H9 (cell line): ENCODE results near the gene KNSTRN. TPM values are rescaled to one million over a fixed set of nuclear protein-coding genes. Genes with fewer than 3 reads are reported as not detected.

Source experiments
- DNase-seq: peaks from one replicate; pipeline ENCODE4 v3.0.0-alpha.2; 2017
- H2AFZ ChIP-seq: one replicate; pipeline ENCODE4 v1.6.1; 2013; ENCODE audit warnings: mild to moderate bottlenecking, low read length, control low read depth, moderate library complexity
- H2AK5ac ChIP-seq: 2 replicates; pipeline ENCODE4 v1.6.1; 2013; ENCODE audit warnings: low read length, control low read depth, mixed read lengths; ENCODE audit not compliant: insufficient read length
- H2BK120ac ChIP-seq: one replicate; pipeline ENCODE4 v1.6.1; 2013; ENCODE audit warnings: low read depth, mild to moderate bottlenecking, low read length, control low read depth, inconsistent platforms; ENCODE audit not compliant: poor library complexity, severe bottlenecking
- H2BK12ac ChIP-seq: 2 replicates; pipeline ENCODE4 v1.6.1; 2013; ENCODE audit warnings: low read length, control low read depth, mixed read lengths, low read depth; ENCODE audit not compliant: insufficient read length
- H2BK15ac ChIP-seq: 2 replicates; pipeline ENCODE4 v1.6.1; 2013; ENCODE audit warnings: low read depth, low read length, control low read depth
- H2BK20ac ChIP-seq: one replicate; pipeline ENCODE4 v1.6.1; 2013; ENCODE audit warnings: low read depth, mild to moderate bottlenecking, low read length, control low read depth, inconsistent platforms; ENCODE audit not compliant: poor library complexity, severe bottlenecking
- H2BK5ac ChIP-seq: 2 replicates; pipeline ENCODE4 v1.6.1; 2013; ENCODE audit warnings: low read length, control low read depth, mixed read lengths; ENCODE audit not compliant: insufficient read length
- H3K14ac ChIP-seq: 2 replicates; pipeline ENCODE4 v1.6.1; 2013; ENCODE audit warnings: low read length, control low read depth; ENCODE audit not compliant: insufficient read depth
- H3K18ac ChIP-seq: 2 replicates; pipeline ENCODE4 v1.6.1; 2013; ENCODE audit warnings: low read depth, mild to moderate bottlenecking, mixed read lengths, low read length, control low read depth; ENCODE audit not compliant: insufficient read length
- H3K23ac ChIP-seq: 2 replicates; pipeline ENCODE4 v1.6.1; 2013; ENCODE audit warnings: low read length, control low read depth, mixed read lengths, low read depth; ENCODE audit not compliant: insufficient read length
- H3K23me2 ChIP-seq: 2 replicates; pipeline ENCODE4 v1.6.1; 2013; ENCODE audit warnings: low read depth, mild to moderate bottlenecking, mixed read lengths, low read length, control low read depth; ENCODE audit not compliant: insufficient read length, poor library complexity, severe bottlenecking
- H3K27ac ChIP-seq: 2 replicates; pipeline ENCODE4 v1.5.1; 2013; ENCODE audit warnings: low read length, control low read depth, mixed read lengths, low read depth; ENCODE audit not compliant: insufficient read length
- H3K27me3 ChIP-seq: 2 replicates; pipeline ENCODE4 v1.6.1; 2013; ENCODE audit warnings: low read length, control low read depth, inconsistent platforms; ENCODE audit not compliant: insufficient read depth
- H3K4ac ChIP-seq: 2 replicates; pipeline ENCODE4 v1.6.1; 2013; ENCODE audit warnings: low read depth, mild to moderate bottlenecking, control low read depth, inconsistent platforms, low read length, moderate library complexity
- H3K4me1 ChIP-seq: 2 replicates; pipeline ENCODE4 v1.6.1; 2013; ENCODE audit warnings: low read length, control low read depth, inconsistent platforms; ENCODE audit not compliant: insufficient read depth
- H3K4me2 ChIP-seq: 2 replicates; pipeline ENCODE4 v1.6.1; 2013; ENCODE audit warnings: low read length, control low read depth, mixed read lengths; ENCODE audit not compliant: insufficient read length, insufficient read depth
- H3K56ac ChIP-seq: 2 replicates; pipeline ENCODE4 v1.6.1; 2013; ENCODE audit warnings: low read depth, mild to moderate bottlenecking, mixed read lengths, low read length, control low read depth; ENCODE audit not compliant: insufficient read length
- H3K79me1 ChIP-seq: 2 replicates; pipeline ENCODE4 v1.6.1; 2013; ENCODE audit warnings: low read depth, mild to moderate bottlenecking, moderate library complexity, low read length, control low read depth, inconsistent platforms; ENCODE audit not compliant: insufficient read depth, poor library complexity, severe bottlenecking
- H3K79me2 ChIP-seq: 2 replicates; pipeline ENCODE4 v1.6.1; 2013; ENCODE audit warnings: low read length, control low read depth, inconsistent platforms; ENCODE audit not compliant: insufficient read depth
- H3K9ac ChIP-seq: 2 replicates; pipeline ENCODE4 v1.6.1; 2013; ENCODE audit warnings: low read length, control low read depth, mixed read lengths; ENCODE audit not compliant: insufficient read length; ENCODE audit errors: extremely low read depth
- H3K9me3 ChIP-seq: one replicate; pipeline ENCODE4 v1.6.1; 2013; ENCODE audit warnings: low read depth, low read length, inconsistent platforms; ENCODE audit not compliant: control insufficient read depth
- H3T11ph ChIP-seq: one replicate; pipeline ENCODE4 v1.6.1; 2013; ENCODE audit warnings: mild to moderate bottlenecking, low read length, control low read depth, inconsistent platforms
- H4K20me1 ChIP-seq: one replicate; pipeline ENCODE4 v1.6.1; 2013; ENCODE audit not compliant: control insufficient read depth, insufficient read length, insufficient read depth
- H4K5ac ChIP-seq: 2 replicates; pipeline ENCODE4 v1.6.1; 2013; ENCODE audit warnings: low read depth, mild to moderate bottlenecking, mixed read lengths, low read length, control low read depth; ENCODE audit not compliant: insufficient read length
- H4K8ac ChIP-seq: replicated peaks from 2 replicates; pipeline ENCODE4 v1.6.1; 2013; ENCODE audit warnings: low read length, control low read depth, mixed read lengths, low read depth; ENCODE audit not compliant: insufficient read length
- H4K91ac ChIP-seq: 2 replicates; pipeline ENCODE4 v1.6.1; 2013; ENCODE audit warnings: low read depth, mild to moderate bottlenecking, moderate library complexity, mixed read lengths, low read length, control low read depth; ENCODE audit not compliant: insufficient read length
- H3K27ac Mint-ChIP-seq, 3 experiments: 2 replicates in 2 of 3; 3 replicates in 1 of 3; pipeline ENCODE4 v1.8.0; 2020 to 2021; ENCODE audit warnings: mixed read lengths in 3 of 3, mild to moderate bottlenecking in 1 of 3, moderate library complexity in 1 of 3
- H3K27me3 Mint-ChIP-seq: 2 replicates; pipeline ENCODE4 v1.8.0; 2021; ENCODE audit warnings: low read depth, mild to moderate bottlenecking, moderate library complexity, mixed read lengths
- H3K36me3 Mint-ChIP-seq, 3 experiments: 2 replicates in 2 of 3; 3 replicates in 1 of 3; pipeline ENCODE4 v1.8.0; 2020 to 2021; ENCODE audit warnings: low read depth in 3 of 3, mixed read lengths in 3 of 3; ENCODE audit not compliant: insufficient read depth in 1 of 3
- H3K4me1 Mint-ChIP-seq, 2 experiments: 2 replicates each; pipeline ENCODE4 v1.8.0; 2020; ENCODE audit warnings: mixed read lengths in 2 of 2
- H3K4me3 Mint-ChIP-seq, 2 experiments: 2 replicates in 1 of 2; 3 replicates in 1 of 2; pipeline ENCODE4 v1.8.0; 2020 to 2021; ENCODE audit warnings: mild to moderate bottlenecking in 2 of 2, mixed read lengths in 2 of 2, moderate library complexity in 1 of 2
- H3K9me3 Mint-ChIP-seq, 2 experiments: 2 replicates in 1 of 2; 3 replicates in 1 of 2; pipeline ENCODE4 v1.8.0; 2020; ENCODE audit warnings: mild to moderate bottlenecking in 2 of 2, mixed read lengths in 2 of 2, moderate library complexity in 1 of 2
- WGBS: extraction: QIAGEN DNeasy Blood & Tissue Kit; methylation state at CpG from one replicate; pipeline ENCODE4 v1.1.7; 2013; ENCODE audit warnings: missing lambda C conversion rate, low lambda C conversion rate, mixed read lengths; ENCODE audit not compliant: insufficient read length; ENCODE audit errors: extremely low coverage; 5-methylcytosine and 5-hydroxymethylcytosine counted together
- total RNA-seq: library from RNA; stranded (reverse); gene quantifications from 2 replicates; pipeline ENCODE4 v1.2.1, GENCODE V29; 2021
- TF ChIP-seq, protein P1 (sequence below): fragments of 200-600 bp; sonication (generic); conservative IDR thresholded peaks from 3 replicates; pipeline ENCODE4 v1.8.0; 2021; ENCODE audit warnings: antibody characterized with exemption, mild to moderate bottlenecking

The KNSTRN gene
- total RNA-seq, 1 experiment from 2014 or later, result 53.9 TPM

DNA sequence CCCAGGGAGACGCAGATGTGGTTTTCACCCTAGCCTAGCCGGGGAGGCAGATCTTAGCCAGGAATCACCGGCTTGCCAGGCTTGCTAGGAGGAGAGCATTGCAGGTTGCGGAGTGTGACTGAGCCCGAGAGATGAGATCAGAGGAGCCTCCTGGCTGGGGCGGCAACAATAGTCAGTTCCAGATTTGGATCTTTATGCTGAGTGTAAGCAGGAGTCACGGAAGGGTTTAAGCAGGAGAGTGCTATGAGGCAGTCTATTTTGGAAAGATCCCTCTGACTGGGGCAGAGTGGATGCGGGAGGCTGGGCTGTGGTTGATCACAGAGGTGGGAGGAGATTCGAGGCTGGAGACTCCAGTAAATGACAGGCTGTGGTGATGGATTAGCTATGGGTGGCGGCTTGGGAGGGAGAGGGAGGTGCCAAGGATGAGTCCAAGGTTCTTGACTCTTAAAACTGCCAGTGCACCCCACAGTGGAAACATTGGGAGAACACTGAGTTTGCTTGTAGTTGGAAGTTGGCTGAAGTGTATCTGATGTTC, 47.8 kb downstream of the KNSTRN start:
- no peaks in the 10 kb centered on the region for H3K23me2 ChIP-seq
- H2BK15ac ChIP-seq, result no peak overlapping the region
- no peak overlapping the region for H3K56ac ChIP-seq
- no peaks in the 10 kb centered on the region for H4K20me1 ChIP-seq
- DNase-seq, result peak; percentile 59
- TF ChIP-seq, protein P1, sequence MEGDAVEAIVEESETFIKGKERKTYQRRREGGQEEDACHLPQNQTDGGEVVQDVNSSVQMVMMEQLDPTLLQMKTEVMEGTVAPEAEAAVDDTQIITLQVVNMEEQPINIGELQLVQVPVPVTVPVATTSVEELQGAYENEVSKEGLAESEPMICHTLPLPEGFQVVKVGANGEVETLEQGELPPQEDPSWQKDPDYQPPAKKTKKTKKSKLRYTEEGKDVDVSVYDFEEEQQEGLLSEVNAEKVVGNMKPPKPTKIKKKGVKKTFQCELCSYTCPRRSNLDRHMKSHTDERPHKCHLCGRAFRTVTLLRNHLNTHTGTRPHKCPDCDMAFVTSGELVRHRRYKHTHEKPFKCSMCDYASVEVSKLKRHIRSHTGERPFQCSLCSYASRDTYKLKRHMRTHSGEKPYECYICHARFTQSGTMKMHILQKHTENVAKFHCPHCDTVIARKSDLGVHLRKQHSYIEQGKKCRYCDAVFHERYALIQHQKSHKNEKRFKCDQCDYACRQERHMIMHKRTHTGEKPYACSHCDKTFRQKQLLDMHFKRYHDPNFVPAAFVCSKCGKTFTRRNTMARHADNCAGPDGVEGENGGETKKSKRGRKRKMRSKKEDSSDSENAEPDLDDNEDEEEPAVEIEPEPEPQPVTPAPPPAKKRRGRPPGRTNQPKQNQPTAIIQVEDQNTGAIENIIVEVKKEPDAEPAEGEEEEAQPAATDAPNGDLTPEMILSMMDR, result no peak
- no peak overlapping the region for H3K18ac ChIP-seq
- H3K79me2 ChIP-seq, result no peaks in the 10 kb centered on the region
- H3K4me1 Mint-ChIP-seq, result peaks cover 28 to 32% of the 10 kb centered on the region in 2 experiments
- H3K9me3 ChIP-seq, result no peaks in the 10 kb centered on the region
- H3K9me3 Mint-ChIP-seq, result no peaks in the 10 kb centered on the region
- no peak overlapping the region for H2BK120ac ChIP-seq
- no peaks in the 10 kb centered on the region for H3K79me1 ChIP-seq
- H3K4me2 ChIP-seq, result no peak overlapping the region
- no peak overlapping the region for H3K27ac ChIP-seq
- no peak overlapping the region for H3K9ac ChIP-seq
- no peak overlapping the region for H2BK20ac ChIP-seq
- H4K8ac ChIP-seq, result no peak overlapping the region
- no peak overlapping the region for H3K4ac ChIP-seq
- H3K14ac ChIP-seq, result no peak overlapping the region
- no peak overlapping the region for H2AK5ac ChIP-seq
- no peak overlapping the region for H2BK12ac ChIP-seq
- peaks cover 6% of the 10 kb centered on the region; the same call in 1 of the 2 replicates for H3K27me3 ChIP-seq
- no peak overlapping the region for H4K5ac ChIP-seq
- no peak overlapping the region for H2BK5ac ChIP-seq
- H3K36me3 Mint-ChIP-seq, result no peaks in the 10 kb centered on the region; a peak in 1 of 7 replicates
- no peak overlapping the region; a peak in 1 of 7 replicates for H3K27ac Mint-ChIP-seq
- H2AFZ ChIP-seq, result no peak overlapping the region
- H3K4me1 ChIP-seq, result peaks cover 6% of the 10 kb centered on the region; the same call in 1 of the 2 replicates
- no peak overlapping the region for H3T11ph ChIP-seq
- WGBS, result no CpG with 5 or more reads among the region's 10 CpGs
- H3K4me3 Mint-ChIP-seq, result peak overlapping the region in 1 of 2 experiments; percentile 46; a peak in 3 of 5 replicates
- H3K27me3 Mint-ChIP-seq, result peaks cover 52% of the 10 kb centered on the region
- H4K91ac ChIP-seq, result no peak overlapping the region
- H3K23ac ChIP-seq, result no peak overlapping the region
